OCI-LY7 (cell line): ENCODE data around the gene WNT7B.

Experiments
- EZH2phosphoT487 ChIP-seq: fragments of 200-600 bp; sonication (generic); IDR thresholded peaks from 2 replicates; pipeline ENCODE4 v1.6.1; 2018; ENCODE audit warnings: low read depth, borderline replicate concordance, mild to moderate bottlenecking, mixed run types, antibody characterized with exemption, low read length, moderate library complexity, mixed read lengths
- TF ChIP-seq, protein P1 (sequence below): fragments of 200-600 bp; sonication (generic); conservative IDR thresholded peaks from 2 replicates; pipeline ENCODE4 v1.5.1; 2014; ENCODE audit warnings: mild to moderate bottlenecking, antibody characterized with exemption, low read length, moderate library complexity, mixed read lengths

DNA sequence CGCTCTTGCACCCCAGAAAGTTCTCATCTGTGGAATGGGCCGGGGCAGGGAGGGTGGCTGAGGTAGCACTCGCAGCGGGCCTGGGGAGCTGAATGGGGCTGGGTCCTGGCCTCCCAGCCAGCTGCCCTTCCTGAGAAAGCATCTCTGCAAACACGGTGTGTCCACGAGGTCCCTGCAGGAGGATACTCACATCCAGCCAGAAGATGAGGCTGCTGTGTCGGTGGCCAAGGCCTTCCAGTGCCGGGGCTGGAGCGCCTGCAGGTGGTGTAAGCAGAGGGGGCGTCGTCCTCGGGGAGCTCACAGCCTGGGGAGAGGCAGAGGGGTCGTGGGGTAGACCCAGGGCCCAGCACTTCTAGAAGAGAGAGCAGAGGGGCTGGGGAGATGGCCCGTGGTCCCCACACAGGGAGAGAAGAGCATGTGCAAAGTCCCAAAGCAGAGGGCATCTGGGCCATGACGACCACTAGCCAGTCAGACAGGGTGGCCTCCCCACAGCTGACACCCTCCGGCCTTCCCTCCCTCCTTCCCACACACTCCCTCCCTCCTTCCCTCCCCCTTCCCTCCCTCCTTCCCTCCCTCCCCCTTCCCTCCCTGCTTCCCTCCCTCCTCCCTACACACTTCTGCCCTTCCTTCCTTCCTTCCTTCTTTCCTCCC, 97.9 kb downstream of the WNT7B start:
- TF ChIP-seq, protein P1, sequence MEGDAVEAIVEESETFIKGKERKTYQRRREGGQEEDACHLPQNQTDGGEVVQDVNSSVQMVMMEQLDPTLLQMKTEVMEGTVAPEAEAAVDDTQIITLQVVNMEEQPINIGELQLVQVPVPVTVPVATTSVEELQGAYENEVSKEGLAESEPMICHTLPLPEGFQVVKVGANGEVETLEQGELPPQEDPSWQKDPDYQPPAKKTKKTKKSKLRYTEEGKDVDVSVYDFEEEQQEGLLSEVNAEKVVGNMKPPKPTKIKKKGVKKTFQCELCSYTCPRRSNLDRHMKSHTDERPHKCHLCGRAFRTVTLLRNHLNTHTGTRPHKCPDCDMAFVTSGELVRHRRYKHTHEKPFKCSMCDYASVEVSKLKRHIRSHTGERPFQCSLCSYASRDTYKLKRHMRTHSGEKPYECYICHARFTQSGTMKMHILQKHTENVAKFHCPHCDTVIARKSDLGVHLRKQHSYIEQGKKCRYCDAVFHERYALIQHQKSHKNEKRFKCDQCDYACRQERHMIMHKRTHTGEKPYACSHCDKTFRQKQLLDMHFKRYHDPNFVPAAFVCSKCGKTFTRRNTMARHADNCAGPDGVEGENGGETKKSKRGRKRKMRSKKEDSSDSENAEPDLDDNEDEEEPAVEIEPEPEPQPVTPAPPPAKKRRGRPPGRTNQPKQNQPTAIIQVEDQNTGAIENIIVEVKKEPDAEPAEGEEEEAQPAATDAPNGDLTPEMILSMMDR, result no peak
- no peak for TF ChIP-seq EZH2phosphoT487
